ENCODE results near the gene NTN5. TPM values are rescaled to one million over a fixed set of nuclear protein-coding genes. Genes with fewer than 3 reads are reported as not detected.
A peak's percentile ranks its signal among the peaks of the same experiment; 100 is the strongest.
"Not testable (repeated sequence)": the region's sequence is repeated elsewhere in the genome, so short reads cannot be mapped to it uniquely, and the experiment has no call there.

Gene NTN5
- 0.14 TPM for total RNA-seq
- long read RNA-seq, partial matches to known transcripts, result 0 of 1 reads
- long read RNA-seq, other reads (novel, unspliced or antisense), result 1 of 1 reads

GRCh38 chr19:48672994-48673393 lies at the start of gene NTN5:
NTN5 (minus strand) TSS chr19:48673017; CDS start chr19:48670986, 2,031 bp downstream.
- intact Hi-C loops (cut with DNase I), result no loop called here
- DNase-seq (ENCODE audit: missing footprints), result no peak
- ATAC-seq, result no peak

- intact Hi-C loops (cut with DNase I), result no loop called here
- DNase-seq (ENCODE audit: missing footprints) (no peak), ATAC-seq (no peak)
These were observed 49.4 kb upstream of the NTN5 start for GRCh38 chr19:48722196-48722708.

- DNase-seq (ENCODE audit: missing footprints) (peak; percentile 99), ATAC-seq (peak; percentile 88)
- intact Hi-C loops (cut with DNase I), result no loop called here
These were observed 47.9 kb upstream of the NTN5 start for GRCh38 chr19:48720613-48721296.

GRCh38 chr19:48720251-48720612 lies 47.4 kb upstream of the NTN5 start:
- ATAC-seq (peak; percentile 26), DNase-seq (ENCODE audit: missing footprints) (no peak)
- intact Hi-C loops (cut with DNase I), result no loop called here

GRCh38 chr19:48719263-48720171 lies 46.7 kb upstream of the NTN5 start, which contains the start of gene MAMSTR:
MAMSTR (minus strand) TSS chr19:48719725; CDS start chr19:48719031, 694 bp downstream.
- intact Hi-C loops (cut with DNase I), result no loop called here
- no peak for ATAC-seq

GRCh38 chr19:48718711-48719231 lies 46.0 kb upstream of the NTN5 start:
- DNase-seq (ENCODE audit: missing footprints) (no peak), ATAC-seq (no peak)
- intact Hi-C loops (cut with DNase I), result no loop called here

More at GRCh38 chr19:48719263-48720171, 46.7 kb upstream of the NTN5 start, which contains the start of gene MAMSTR:
- DNase-seq (ENCODE audit: missing footprints), result no peak

- ATAC-seq; DNase-seq (ENCODE audit: missing footprints); intact Hi-C loops (cut with DNase I): not testable (repeated sequence)
These were observed 45.3 kb upstream of the NTN5 start for GRCh38 chr19:48718106-48718505.

- intact Hi-C loops (cut with DNase I), result no loop called here
- ATAC-seq (no peak), DNase-seq (ENCODE audit: missing footprints) (peak; percentile 81)
These were observed 43.9 kb upstream of the NTN5 start for GRCh38 chr19:48716562-48717291.

- DNase-seq (ENCODE audit: missing footprints) (peak; percentile 81), ATAC-seq (no peak)
- intact Hi-C loops (cut with DNase I), result no loop called here
These were observed 42.9 kb upstream of the NTN5 start for GRCh38 chr19:48715681-48716171.

GRCh38 chr19:48714759-48715675 lies 42.2 kb upstream of the NTN5 start:
- intact Hi-C loops (cut with DNase I), result loop anchor here (1.0 to 5.0 kb wide), 2 partner anchors 23 to 78 kb away; partner anchors contain the start of gene DBP
- ATAC-seq, result no peak
- peak; percentile 55 for DNase-seq (ENCODE audit: missing footprints)

GRCh38 chr19:48713864-48714755 lies 41.3 kb upstream of the NTN5 start:
- intact Hi-C loops (cut with DNase I), result loop anchor here (1.0 to 5.0 kb wide), 3 partner anchors 24 to 77 kb away; partner anchors contain the start of gene DBP
- DNase-seq (ENCODE audit: missing footprints), result peak; percentile 99
- ATAC-seq, result peak; percentile 92

GRCh38 chr19:48713041-48713863 lies 40.4 kb upstream of the NTN5 start:
- intact Hi-C loops (cut with DNase I), result loop anchor here (2.0 to 5.0 kb wide), 2 partner anchors 38 to 76 kb away; partner anchors contain the start of gene DBP
- no peak for ATAC-seq
- no peak for DNase-seq (ENCODE audit: missing footprints)

- ATAC-seq (no peak), DNase-seq (ENCODE audit: missing footprints) (peak; percentile 22)
- intact Hi-C loops (cut with DNase I), result loop anchor here (5.0 kb wide), 1 partner anchor 74 kb away; the partner anchor contains the start of gene DBP
These were observed 38.4 kb upstream of the NTN5 start for GRCh38 chr19:48711106-48711662.

GRCh38 chr19:48708471-48708870 lies 35.7 kb upstream of the NTN5 start:
- intact Hi-C loops (cut with DNase I), result no loop called here
- no peak for ATAC-seq

GRCh38 chr19:48705431-48705830 lies 32.6 kb upstream of the NTN5 start:
- ATAC-seq (no peak), DNase-seq (ENCODE audit: missing footprints) (no peak)
- intact Hi-C loops (cut with DNase I), result no loop called here

More at GRCh38 chr19:48708471-48708870, 35.7 kb upstream of the NTN5 start:
- DNase-seq (ENCODE audit: missing footprints), result peak; percentile 34

All from Right ventricle myocardium inferior (tissue), 1 donor.